Lung (tissue), 12 donors: ENCODE results near the gene MYLK. TPM values are rescaled to one million over a fixed set of nuclear protein-coding genes. Genes with fewer than 3 reads are reported as not detected.
A peak's percentile ranks its signal among the peaks of the same experiment; 100 is the strongest.

Experiments used
- ATAC-seq: fragments of 200-7000 bp; cut with Tn5 transposase; one replicate; pipeline ENCODE4 v1.9.1; 2020; ENCODE audit warnings: moderate number of reproducible peaks; ENCODE audit not compliant: insufficient read depth, low FRiP score
- DNase-seq, 3 donors: peaks; one replicate each; pipeline ENCODE4 v3.0.0-alpha.2; 2013 to 2017
- H3K27ac ChIP-seq, 2 donors: one replicate each; pipeline ENCODE4 v1.5.1; 2013; ENCODE audit warnings: mild to moderate bottlenecking in 2 of 2, moderate library complexity in 2 of 2, control low read depth in 1 of 2, inconsistent platforms in 1 of 2, low read depth in 1 of 2, low read length in 1 of 2
- H3K27me3 ChIP-seq, 3 donors: one replicate each; pipeline ENCODE4 v1.5.1; 2013; ENCODE audit warnings: low read length in 2 of 3; ENCODE audit not compliant: control insufficient read depth in 3 of 3, insufficient read depth in 3 of 3
- H3K36me3 ChIP-seq, 4 donors: one replicate each; pipeline ENCODE4 v1.5.1; 2013; ENCODE audit warnings: low read length in 4 of 4, mild to moderate bottlenecking in 1 of 4, moderate library complexity in 1 of 4; ENCODE audit not compliant: control insufficient read depth in 4 of 4, insufficient read depth in 4 of 4
- H3K4me1 ChIP-seq, 5 donors: one replicate each; pipeline ENCODE4 v1.5.1; 2013; ENCODE audit warnings: low read length in 5 of 5, mild to moderate bottlenecking in 2 of 5, moderate library complexity in 1 of 5; ENCODE audit not compliant: control insufficient read depth in 5 of 5, insufficient read depth in 5 of 5
- H3K4me3 ChIP-seq: one replicate; pipeline ENCODE4 v1.5.1; 2013; ENCODE audit warnings: mild to moderate bottlenecking, control low read depth, moderate library complexity
- H3K9ac ChIP-seq, 2 donors: one replicate each; pipeline ENCODE4 v1.5.1; 2013; ENCODE audit warnings: low read length in 2 of 2, control low read depth in 1 of 2; ENCODE audit not compliant: insufficient read depth in 1 of 2
- H3K9me3 ChIP-seq, 4 donors: one replicate each; pipeline ENCODE4 v1.5.1; 2013; ENCODE audit warnings: low read length in 3 of 4, mild to moderate bottlenecking in 1 of 4, moderate library complexity in 1 of 4; ENCODE audit not compliant: control insufficient read depth in 4 of 4, insufficient read depth in 3 of 4
- CTCF ChIP-seq: IDR thresholded peaks from 2 replicates; pipeline ENCODE4 v1.5.1; 2012; ENCODE audit warnings: mild to moderate bottlenecking; ENCODE audit errors: control extremely low read depth, extremely low read depth
- WGBS, 2 donors: extraction: QIAGEN DNeasy Blood & Tissue Kit; methylation state at CpG; one replicate each; pipeline ENCODE4 v1.1.7; 2013; 5-methylcytosine and 5-hydroxymethylcytosine counted together
- polyA plus RNA-seq, 2 donors: library from polyadenylated mRNA; stranded (reverse); fragments of 200-250 nt; gene quantifications; one replicate each; pipeline ENCODE4 v1.2.1, GENCODE V29; 2013
- total RNA-seq, 2 donors: library from RNA; depleted of rRNA in 1 of 2; stranded (reverse); fragments of >200 nt in 1 of 2; gene quantifications; one replicate each; pipeline ENCODE4 v1.2.1, GENCODE V29; 2014 to 2021
- donor health status: control.
- donor health status: control.
- donor health status: Bipolar disorder and iron deficiency.
- donor health status: healthy.
- donor health status: DM: yes; HTN: yes; CAD: no.

MYLK gene
- total and polyA plus RNA-seq, 4 donors, result 23.3 to 324 (median 112) TPM

GRCh38 chr3:123651449-123652341 lies 232.4 kb downstream of the MYLK start:
- Histone ChIP-seq H3K36me3 (peaks cover 0 to 84% (median 48%) of the 10 kb centered on the region in 4 donors), H3K4me1 (peaks cover 5 to 26% (median 17%) of the 10 kb centered on the region in 5 donors), H3K9me3 (no peaks in the 10 kb centered on the region), H3K9ac (no peak overlapping the region), H3K27me3 (no peaks in the 10 kb centered on the region), H3K27ac (peak overlapping the region in 1 of 2 donors; percentile 12), H3K4me3 (no peak overlapping the region)
- ATAC-seq (no peak), DNase-seq (no peak)
- no peak for TF ChIP-seq CTCF
- WGBS, 2 donors, result 85 to 90% methylated on average over 11 of the region's 11 CpGs

- no peak overlapping the region for H3K27ac ChIP-seq
- no peak for ATAC-seq
These were observed 234.0 kb downstream of the MYLK start for GRCh38 chr3:123650101-123650500.

GRCh38 chr3:123648696-123649405 lies 235.3 kb downstream of the MYLK start:
- no peak for ATAC-seq
- DNase-seq, result no peak
- no peak for TF ChIP-seq CTCF
- H3K4me3 ChIP-seq, result no peak overlapping the region
- peak overlapping the region in 1 of 2 donors; percentile 5 for H3K27ac ChIP-seq
- no peaks in the 10 kb centered on the region for H3K9me3 ChIP-seq
- no peak overlapping the region for H3K9ac ChIP-seq
- no peaks in the 10 kb centered on the region for H3K27me3 ChIP-seq
- peaks cover 0 to 85% (median 54%) of the 10 kb centered on the region in 4 donors for H3K36me3 ChIP-seq
- WGBS, 2 donors, result 84 to 85% methylated on average over 10 of the region's 10 CpGs
- H3K4me1 ChIP-seq, result peaks cover 4 to 19% (median 13%) of the 10 kb centered on the region in 5 donors

More at GRCh38 chr3:123650101-123650500, 234.0 kb downstream of the MYLK start:
- peaks cover 0 to 81% (median 47%) of the 10 kb centered on the region in 4 donors for H3K36me3 ChIP-seq
- no peaks in the 10 kb centered on the region for H3K9me3 ChIP-seq
- no peak for DNase-seq
- H3K27me3 ChIP-seq, result no peaks in the 10 kb centered on the region
- WGBS, 2 donors, result 76 to 91% methylated on average over 8 of the region's 8 CpGs
- H3K4me1 ChIP-seq, result peaks cover 5 to 25% (median 17%) of the 10 kb centered on the region in 5 donors
- TF ChIP-seq CTCF, result no peak
- no peak overlapping the region for H3K9ac ChIP-seq
- no peak overlapping the region for H3K4me3 ChIP-seq
